ENCODE results near the gene PLCL2.

The PLCL2 gene

GRCh38 chr3:16932877-16933276 is 48.1 kb downstream of the PLCL2 start:
- Histone ChIP-seq H3K9me2 (replicated peaks; ENCODE audit: control insufficient read depth, low read length) (no peaks in the 10 kb centered on the region), H4K20me1 (ENCODE audit: control insufficient read depth, insufficient read depth, low read depth, low read length) (peaks cover 8% of the 10 kb centered on the region; the same call in 1 of the 2 replicates), H3K9me3 (ENCODE audit: control insufficient read depth, insufficient read depth, low read length) (no peaks in the 10 kb centered on the region), H3K4me3 (ENCODE audit: low read length) (no peak overlapping the region), H3K4me1 (ENCODE audit: control insufficient read depth, low read length) (peaks cover 9% of the 10 kb centered on the region), H3K36me3 (ENCODE audit: control insufficient read depth, low read length) (peaks cover 11% of the 10 kb centered on the region), H3K4me2 (ENCODE audit: low read length) (no peak overlapping the region), H3K27me3 (ENCODE audit: control insufficient read depth, low read length) (no peaks in the 10 kb centered on the region), H3F3A (ENCODE audit: control insufficient read depth, insufficient read depth) (no peaks in the 10 kb centered on the region), H3K79me2 (ENCODE audit: control insufficient read depth, low read length) (peaks cover 99% of the 10 kb centered on the region), H3K27ac (ENCODE audit: low read depth, low read length) (no peak overlapping the region)
- TF ChIP-seq EZH2phosphoT487 (IDR thresholded peaks at IDR 0.05; ENCODE audit: borderline replicate concordance, low read length) (no peak), CTCF (IDR thresholded peaks at IDR 0.05; ENCODE audit: low read depth, low read length, poor library complexity, severe bottlenecking) (no peak)

GRCh38 chr3:16935781-16936180 is 51.0 kb downstream of the PLCL2 start:
- H3K4me1 ChIP-seq (ENCODE audit: control insufficient read depth, low read length), result no peaks in the 10 kb centered on the region
- H3K27ac ChIP-seq (ENCODE audit: low read depth, low read length), result no peak overlapping the region
- H3K79me2 ChIP-seq (ENCODE audit: control insufficient read depth, low read length), result peaks cover 96% of the 10 kb centered on the region
- peaks cover 11% of the 10 kb centered on the region for H3K36me3 ChIP-seq (ENCODE audit: control insufficient read depth, low read length)
- H3F3A ChIP-seq (ENCODE audit: control insufficient read depth, insufficient read depth), result no peaks in the 10 kb centered on the region
- H3K4me3 ChIP-seq (ENCODE audit: low read length), result no peak overlapping the region
- no peaks in the 10 kb centered on the region for H3K9me2 ChIP-seq (replicated peaks; ENCODE audit: control insufficient read depth, low read length)
- H4K20me1 ChIP-seq (ENCODE audit: control insufficient read depth, insufficient read depth, low read depth, low read length), result peaks cover 5% of the 10 kb centered on the region; the same call in 1 of the 2 replicates
- TF ChIP-seq CTCF (IDR thresholded peaks at IDR 0.05; ENCODE audit: low read depth, low read length, poor library complexity, severe bottlenecking) (no peak), EZH2phosphoT487 (IDR thresholded peaks at IDR 0.05; ENCODE audit: borderline replicate concordance, low read length) (no peak)
- H3K4me2 ChIP-seq (ENCODE audit: low read length), result no peak overlapping the region
- H3K27me3 ChIP-seq (ENCODE audit: control insufficient read depth, low read length), result no peaks in the 10 kb centered on the region
- no peaks in the 10 kb centered on the region for H3K9me3 ChIP-seq (ENCODE audit: control insufficient read depth, insufficient read depth, low read length)

DNA sequence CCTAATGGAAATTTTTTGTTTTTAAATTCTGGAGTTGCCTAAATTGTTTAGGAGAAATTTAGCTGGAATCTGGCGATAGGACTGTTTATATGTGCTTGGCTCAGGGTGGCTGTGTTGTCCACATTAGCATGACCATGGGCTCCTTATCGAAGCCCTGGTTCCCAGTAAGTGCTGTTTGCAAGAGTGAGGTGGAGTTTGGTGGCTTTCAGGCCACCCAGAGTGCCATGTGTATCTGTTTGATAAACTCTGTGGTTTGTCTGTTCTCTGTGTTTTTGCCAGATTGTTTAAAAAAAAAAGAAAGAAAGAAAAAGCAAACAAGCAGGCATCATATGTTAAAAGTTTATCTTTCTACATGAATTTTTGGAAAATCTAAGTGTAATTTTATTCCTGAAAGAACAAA is 51.5 kb downstream of the PLCL2 start:
- Histone ChIP-seq H3K27ac (ENCODE audit: low read depth, low read length) (no peak overlapping the region), H3K27me3 (ENCODE audit: control insufficient read depth, low read length) (no peaks in the 10 kb centered on the region), H3K9me3 (ENCODE audit: control insufficient read depth, insufficient read depth, low read length) (no peaks in the 10 kb centered on the region), H3F3A (ENCODE audit: control insufficient read depth, insufficient read depth) (no peaks in the 10 kb centered on the region), H4K20me1 (ENCODE audit: control insufficient read depth, insufficient read depth, low read depth, low read length) (peaks cover 5% of the 10 kb centered on the region; the same call in 1 of the 2 replicates), H3K4me3 (ENCODE audit: low read length) (no peak overlapping the region), H3K4me2 (ENCODE audit: low read length) (no peak overlapping the region), H3K79me2 (ENCODE audit: control insufficient read depth, low read length) (peaks cover 96% of the 10 kb centered on the region), H3K9me2 (replicated peaks; ENCODE audit: control insufficient read depth, low read length) (no peaks in the 10 kb centered on the region), H3K4me1 (ENCODE audit: control insufficient read depth, low read length) (no peaks in the 10 kb centered on the region), H3K36me3 (ENCODE audit: control insufficient read depth, low read length) (peaks cover 11% of the 10 kb centered on the region)
- TF ChIP-seq EZH2phosphoT487 (IDR thresholded peaks at IDR 0.05; ENCODE audit: borderline replicate concordance, low read length) (no peak), CTCF (IDR thresholded peaks at IDR 0.05; ENCODE audit: low read depth, low read length, poor library complexity, severe bottlenecking) (no peak)
